Muscle of back (tissue), 11 donors: ENCODE measurements around the gene NSMCE4A. TPM values are rescaled to one million over a fixed set of nuclear protein-coding genes. Genes with fewer than 3 reads are reported as not detected.
A peak's percentile ranks its signal among the peaks of the same experiment; 100 is the strongest.
"Not testable (repeated sequence)": the region's sequence is repeated elsewhere in the genome, so short reads cannot be mapped to it uniquely, and the experiment has no call there.

Source experiments
- DNase-seq, 3 donors: peaks; one replicate each; pipeline versions ENCODE4 v3.0.0 to v3.0.0-alpha.2; 2013
- polyA plus RNA-seq, 10 donors: library from polyadenylated mRNA; unstranded; fragments of 120-200 nt; gene quantifications; one replicate each; pipeline ENCODE4 v1.2.1, GENCODE V29; 2013; ENCODE audit not compliant: insufficient read length in 10 of 10

Gene NSMCE4A
- polyA plus RNA-seq, 10 donors = 34.1 to 59.6 (median 43.2) TPM

DNA sequence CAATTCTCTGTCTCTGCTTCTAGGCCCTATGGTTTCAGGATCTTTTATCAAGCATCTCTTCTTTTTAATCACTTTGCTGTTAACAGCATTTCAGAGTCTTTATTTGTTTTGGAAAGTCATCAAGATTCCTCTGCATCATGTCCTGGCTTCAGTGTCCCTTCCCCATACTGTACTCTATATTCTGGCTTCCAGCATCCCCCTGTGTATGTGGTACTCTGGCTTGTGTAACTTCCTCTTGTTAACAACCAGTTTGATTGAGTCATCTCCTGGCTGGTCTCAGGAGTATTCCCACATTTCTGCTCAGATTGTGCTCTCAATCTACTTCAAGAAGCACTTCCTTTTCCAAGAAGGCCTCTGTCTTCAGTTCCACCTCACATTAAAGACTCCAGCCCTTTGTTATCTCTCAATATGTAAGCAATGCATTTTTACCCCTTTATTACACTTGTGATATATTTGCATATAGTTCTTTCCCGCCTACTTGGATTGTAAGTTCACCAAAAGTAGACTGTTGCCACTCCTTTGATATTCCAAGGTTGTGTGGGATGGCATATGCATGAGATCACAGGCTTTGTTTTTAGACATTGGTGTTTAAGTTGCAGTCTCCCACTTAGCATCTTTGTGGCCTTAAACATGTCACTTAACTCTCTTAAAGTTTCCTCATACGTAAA is 32.1 kb downstream of the NSMCE4A start:
- peak; percentile 64 to 90 (median 83) for DNase-seq

DNA sequence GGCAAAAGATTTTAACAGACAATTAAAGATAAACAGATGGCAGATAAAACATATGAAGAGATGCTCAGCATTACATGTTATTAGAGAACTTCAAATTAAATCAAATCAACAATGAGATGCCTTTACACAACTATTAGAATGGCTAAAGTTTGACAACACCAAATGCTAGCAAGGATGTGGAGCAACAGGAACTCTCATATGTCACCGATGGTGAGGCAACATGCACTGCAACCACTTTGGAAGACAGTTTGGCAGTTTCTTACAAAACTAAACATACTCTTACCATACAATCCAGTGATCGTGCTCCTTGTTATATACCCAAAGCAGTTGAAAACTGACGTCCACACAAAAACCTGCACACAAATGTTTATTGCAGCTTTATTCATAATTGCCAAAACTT is 33.5 kb downstream of the NSMCE4A start:
- no peak for DNase-seq

GRCh38 chr10:121936295-121936694 is 38.7 kb downstream of the NSMCE4A start:
- no peak for DNase-seq

DNA sequence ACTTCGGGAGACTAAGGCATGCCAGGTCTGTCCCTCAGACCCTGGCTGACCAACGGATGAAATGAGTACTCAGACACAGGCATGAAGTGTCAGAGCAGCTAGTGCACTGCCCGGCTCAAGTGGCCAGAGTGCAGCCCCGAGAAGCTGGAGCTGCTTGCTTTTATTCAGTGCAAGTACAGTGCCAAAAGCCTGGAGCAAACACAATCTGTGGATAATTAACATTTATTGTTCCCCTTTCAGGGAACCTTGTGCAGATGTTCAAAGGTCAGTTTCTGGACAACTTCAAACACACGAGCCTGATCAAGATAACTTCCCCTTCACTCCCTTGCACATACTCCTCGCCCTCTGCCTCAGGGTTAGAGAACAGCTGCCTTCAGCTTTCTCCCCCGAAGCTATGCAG is 39.3 kb downstream of the NSMCE4A start:
- peak in 1 of 3 donors; percentile 22 for DNase-seq

DNA sequence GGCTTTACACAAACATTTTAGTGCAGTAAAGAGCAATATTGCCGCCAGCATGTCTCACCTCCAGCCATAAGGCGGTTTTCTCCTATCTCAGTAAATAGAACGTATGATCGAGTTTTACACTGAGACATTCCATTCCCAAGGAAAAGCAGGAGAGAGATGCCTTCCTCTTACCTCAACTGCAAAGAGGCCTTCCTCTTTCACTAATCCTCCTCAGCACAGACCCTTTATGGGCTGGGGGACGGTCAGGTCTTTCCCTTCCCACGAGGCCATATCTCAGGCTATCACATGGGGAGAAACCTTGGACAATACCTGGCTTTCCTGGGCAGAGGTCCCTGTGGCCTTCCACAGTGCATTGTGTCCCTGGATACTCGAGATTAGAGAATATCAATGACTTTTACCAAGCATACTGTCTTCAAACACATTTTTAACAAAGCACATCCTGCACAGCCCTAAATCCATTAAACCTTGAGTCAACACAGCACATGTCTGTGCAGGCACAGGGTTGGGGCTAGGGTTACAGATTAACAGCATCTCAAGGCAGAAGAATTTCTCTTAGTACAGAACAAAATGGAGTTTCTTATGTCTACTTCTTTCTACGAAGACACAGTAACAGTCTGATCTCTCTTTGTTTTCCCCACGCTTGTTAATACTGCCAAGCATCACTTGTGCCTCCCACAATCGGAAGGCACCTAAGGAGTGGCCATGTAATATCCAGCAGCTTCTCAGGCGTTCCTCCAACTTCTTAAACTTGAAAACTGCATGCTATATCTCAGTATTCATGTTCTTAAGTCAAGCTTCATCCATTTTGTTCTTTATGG is 44.5 kb downstream of the NSMCE4A start:
- DNase-seq = not testable (repeated sequence)

- DNase-seq = not testable (repeated sequence)
Observed at GRCh38 chr10:121929585-121930267, 45.3 kb downstream of the NSMCE4A start.

DNA sequence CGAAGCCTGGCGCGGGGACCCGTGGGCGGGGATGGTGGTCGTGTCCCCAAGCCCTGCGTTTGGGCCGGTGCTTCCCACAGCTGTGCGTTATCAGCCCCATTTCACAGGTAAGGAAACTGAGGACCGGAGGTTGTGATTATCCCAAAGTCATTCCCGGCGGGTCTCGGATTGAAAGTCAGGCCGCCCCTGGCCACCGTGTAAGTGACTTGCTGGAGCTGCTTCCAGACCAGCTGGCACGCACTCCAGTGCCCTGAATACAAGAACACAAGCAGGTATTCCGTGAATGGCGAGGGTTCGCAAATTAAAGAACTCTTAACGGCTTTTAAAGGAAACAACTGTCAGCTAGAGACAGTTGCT is 46.5 kb downstream of the NSMCE4A start:
- no peak for DNase-seq

DNA sequence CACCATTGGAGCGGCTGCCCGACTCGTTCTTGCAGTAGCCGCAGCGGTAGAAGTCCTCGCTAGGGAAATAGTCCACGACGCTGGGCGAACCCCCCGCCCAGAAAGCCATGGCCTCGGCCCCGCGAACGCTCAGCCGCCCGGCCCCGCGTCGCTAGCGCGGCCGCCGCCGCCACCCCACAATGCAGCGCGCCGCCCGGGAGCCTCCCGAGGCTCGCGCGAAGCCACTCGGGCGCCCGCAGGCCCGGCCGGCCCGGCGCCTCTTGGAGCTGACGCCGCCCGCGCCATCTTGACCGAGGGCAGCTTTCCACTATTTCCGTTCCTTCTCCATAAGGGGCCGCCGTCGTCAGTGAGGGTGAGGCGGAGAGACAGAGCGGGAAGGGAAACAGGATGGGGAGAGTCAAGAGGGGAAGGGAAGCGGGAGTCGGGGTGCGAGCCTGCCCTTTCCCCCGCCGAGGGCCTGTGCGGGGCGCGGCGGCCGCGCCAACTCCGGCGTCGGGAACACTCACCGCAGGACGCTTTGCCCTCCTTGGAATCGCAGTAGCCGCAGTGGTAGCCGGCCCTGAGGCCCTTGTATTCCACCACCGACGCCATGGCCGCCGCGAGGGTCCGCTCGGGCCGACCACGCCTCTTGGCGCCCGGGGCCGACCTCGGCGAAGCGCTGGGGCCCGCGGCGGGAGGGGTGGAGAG is 47.0 kb downstream of the NSMCE4A start, which contains the start of gene ATE1:
ATE1 (minus strand) TSS at position 191 of the 687 bp plus-strand sequence; CDS start at position 109, 82 bp downstream.
- DNase-seq = peak; percentile 94 to 98 (median 95)

DNA sequence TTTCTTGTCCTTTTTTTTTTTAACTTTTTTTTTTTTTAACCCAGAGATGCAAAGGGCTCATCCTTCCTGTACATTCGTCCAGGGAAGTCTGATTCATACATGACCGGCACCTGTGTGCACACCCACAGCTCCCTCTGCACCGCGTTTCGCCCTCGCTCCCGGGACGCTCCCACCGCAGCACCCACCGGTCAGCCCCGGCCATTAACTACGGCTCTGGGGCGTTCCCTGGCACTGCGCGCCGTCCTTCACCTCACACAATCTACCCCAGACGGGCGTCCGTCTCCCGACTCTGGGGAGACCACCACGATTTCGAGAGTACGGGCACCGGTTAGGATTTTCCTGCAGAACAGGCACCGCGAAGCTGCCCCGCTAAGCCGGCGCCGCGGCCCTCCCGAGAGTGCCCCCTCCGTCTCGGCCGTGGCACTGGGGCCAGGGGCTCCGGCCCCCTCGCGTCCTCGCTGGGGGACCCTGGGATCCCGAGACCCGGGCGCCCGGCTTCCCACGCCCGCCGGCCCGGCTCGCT is 47.6 kb downstream of the NSMCE4A start:
- DNase-seq = peak in 2 of 3 donors; percentile 28 to 58

- DNase-seq = peak in 2 of 3 donors; percentile 20 to 22
Observed at GRCh38 chr10:121926671-121927317, 48.2 kb downstream of the NSMCE4A start.

GRCh38 chr10:121926157-121926556 is 48.9 kb downstream of the NSMCE4A start:
- DNase-seq = no peak

DNA sequence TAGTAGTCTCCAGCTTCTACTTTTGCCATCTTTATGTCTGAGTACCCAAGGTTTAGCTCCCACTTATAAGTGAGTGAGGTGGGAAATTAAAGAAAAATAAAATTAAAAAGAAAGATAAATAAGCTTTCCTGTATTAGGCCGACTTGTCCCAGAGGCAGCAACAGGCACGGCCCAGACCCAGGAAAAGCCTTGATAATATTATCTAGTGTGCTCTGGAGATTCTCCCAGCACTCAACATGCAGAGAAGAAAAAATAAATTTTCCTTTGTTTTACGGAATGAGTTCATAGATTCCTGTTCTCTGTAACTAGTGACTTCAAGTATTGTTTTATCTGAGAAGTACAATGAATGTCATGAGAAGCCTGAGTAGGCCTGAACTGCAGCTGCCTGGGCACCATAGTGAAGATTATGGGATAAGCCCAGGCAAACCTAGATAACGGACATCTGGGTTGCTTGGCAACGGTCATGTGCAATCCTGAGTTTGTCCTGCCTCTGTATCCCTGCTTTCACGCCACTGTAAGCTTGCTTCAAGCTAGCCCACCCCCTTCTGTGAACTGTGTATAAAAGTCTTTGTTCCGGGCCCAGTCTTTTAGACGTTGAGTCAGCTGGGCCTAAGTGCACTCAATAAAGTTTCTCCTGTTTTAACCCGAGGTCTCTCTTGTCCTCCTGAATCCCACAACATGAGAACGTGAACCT is 53.6 kb downstream of the NSMCE4A start:
- DNase-seq = no peak

GRCh38 chr10:121919666-121920065 is 55.4 kb downstream of the NSMCE4A start:
- DNase-seq = no peak

- not testable (repeated sequence) for DNase-seq
Observed at GRCh38 chr10:121918800-121919199, 56.2 kb downstream of the NSMCE4A start.

DNA sequence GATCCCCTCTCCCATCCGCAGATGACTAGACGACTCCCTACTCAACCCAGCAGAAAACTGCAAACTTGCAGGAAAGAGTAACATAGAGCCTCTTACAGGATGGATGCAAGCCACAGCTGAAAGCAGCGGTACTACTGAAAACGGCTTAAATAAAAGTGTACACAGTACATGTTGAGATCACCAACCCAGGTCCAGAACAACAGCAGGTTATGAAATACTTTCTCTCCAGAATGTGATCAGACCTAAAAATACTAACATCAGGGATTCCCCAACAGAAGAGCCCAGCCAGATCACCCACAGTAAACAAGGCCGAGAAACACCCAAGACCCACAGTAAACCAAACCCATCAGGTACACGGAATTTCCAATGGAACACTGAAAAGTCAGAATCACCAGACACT is 60.4 kb downstream of the NSMCE4A start:
- DNase-seq = no peak

DNA sequence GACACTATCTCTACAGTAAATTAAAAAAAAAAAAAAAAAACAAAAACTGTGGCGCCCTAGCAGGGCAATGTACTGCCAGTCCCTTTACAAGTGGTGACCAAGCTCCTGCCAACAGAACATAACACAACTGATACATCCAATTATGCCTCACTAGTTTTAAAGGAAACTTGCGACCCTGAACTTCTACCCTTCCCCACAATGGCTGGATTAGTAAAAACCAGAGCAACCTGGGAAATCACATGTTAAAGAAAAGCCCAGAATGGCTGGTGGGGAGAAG is 63.7 kb downstream of the NSMCE4A start:
- DNase-seq = no peak

DNA sequence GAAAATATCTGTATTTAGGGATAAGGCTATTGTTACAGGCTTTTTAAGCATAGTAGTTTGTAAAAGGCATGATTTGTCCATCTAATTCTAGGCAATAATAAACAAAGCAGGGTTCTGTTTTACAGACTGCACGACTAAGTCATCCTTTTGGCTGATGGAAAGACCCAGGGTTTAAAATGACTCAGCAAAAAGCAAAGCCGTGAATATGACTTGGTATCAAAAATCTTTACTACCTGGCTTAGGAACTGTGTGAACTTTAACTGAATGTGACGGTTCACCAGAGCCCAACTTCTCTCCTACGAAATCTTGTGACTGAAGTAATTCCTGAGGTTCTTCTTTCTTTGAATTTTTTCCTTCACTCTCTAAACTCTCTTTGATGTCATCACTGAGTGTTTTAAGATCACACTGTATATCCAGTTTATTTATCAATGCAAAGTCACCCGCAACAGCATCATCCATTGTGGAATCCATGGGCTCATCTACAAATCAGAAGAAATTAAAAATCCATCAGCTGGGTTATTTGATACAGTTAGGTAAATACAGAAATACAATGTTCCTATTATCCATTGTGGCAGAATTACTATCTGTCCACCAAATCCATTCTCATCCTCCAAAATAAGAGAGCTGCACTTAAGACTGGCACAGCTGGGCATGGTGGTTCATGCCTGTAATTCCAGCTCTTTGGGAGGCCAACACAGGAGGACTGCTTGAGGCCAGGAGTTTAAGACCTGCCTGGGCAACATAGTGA is 64.2 kb downstream of the NSMCE4A start:
- no peak for DNase-seq
